OCI-LY1 (cell line): ENCODE measurements around the gene FRA10AC1.

ENCODE experiments used
- CTCF ChIP-seq: fragments of 200-600 bp; sonication (generic), shearing (Covaris generic); IDR thresholded peaks from 2 replicates; pipeline ENCODE4 v1.5.1; 2017; ENCODE audit warnings: mild to moderate bottlenecking, antibody characterized with exemption, low read length, moderate library complexity, mixed read lengths
- EZH2 ChIP-seq: fragments of 200-600 bp; sonication (generic), shearing (Covaris generic); IDR thresholded peaks from 2 replicates; pipeline ENCODE4 v1.8.0; 2017; ENCODE audit warnings: borderline replicate concordance, mixed run types, mild to moderate bottlenecking, antibody characterized with exemption, low read length, moderate library complexity, mixed read lengths

GRCh38 chr10:93673791-93674190 is 28.6 kb downstream of the FRA10AC1 start:
- no peak for TF ChIP-seq CTCF
- no peak for TF ChIP-seq EZH2
